GM21367 (cell line): Measurements from ENCODE around the gene PCGF3.
"Not testable (repeated sequence)": the region's sequence is repeated elsewhere in the genome, so short reads cannot be mapped to it uniquely, and the experiment has no call there.

Source experiments
- ATAC-seq: cut with Tn5 transposase; IDR thresholded peaks from one replicate; pipeline ENCODE4 v1.9.1; 2021; ENCODE audit not compliant: unreplicated experiment

The PCGF3 gene

DNA sequence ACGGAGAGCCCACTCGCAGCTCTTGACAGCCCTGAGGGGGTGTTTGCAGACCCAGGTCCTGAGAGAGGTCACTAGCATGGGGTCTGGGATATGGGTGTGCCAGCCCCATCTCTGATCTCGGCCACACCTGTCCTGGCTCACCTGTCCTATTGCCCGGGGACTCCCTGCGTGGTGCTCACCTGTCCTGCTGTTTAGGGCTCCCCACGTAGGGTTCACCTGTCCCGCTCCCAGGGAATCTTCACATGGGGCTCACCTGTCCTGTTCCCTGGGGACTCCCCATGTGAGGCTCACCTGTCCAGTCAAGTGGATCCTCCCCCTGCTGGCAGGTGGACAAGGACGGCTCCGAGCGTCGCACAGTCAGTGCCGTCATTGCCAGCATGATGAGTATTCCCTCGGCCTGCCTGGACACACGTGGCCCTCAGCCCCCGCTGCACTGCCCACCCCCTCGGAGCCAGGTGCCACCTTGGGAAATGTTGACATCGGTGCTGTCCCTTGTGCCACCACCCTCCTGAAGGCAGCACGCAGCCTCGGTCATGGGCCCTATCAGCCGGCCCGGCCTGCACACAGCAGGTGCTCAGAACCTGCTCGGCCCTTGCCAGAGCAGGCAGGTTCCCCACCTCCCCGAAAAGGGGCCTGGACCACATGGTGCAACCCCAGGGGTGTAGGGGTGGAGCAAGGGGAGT is 23.0 kb upstream of the PCGF3 start:
- ATAC-seq = no peak

DNA sequence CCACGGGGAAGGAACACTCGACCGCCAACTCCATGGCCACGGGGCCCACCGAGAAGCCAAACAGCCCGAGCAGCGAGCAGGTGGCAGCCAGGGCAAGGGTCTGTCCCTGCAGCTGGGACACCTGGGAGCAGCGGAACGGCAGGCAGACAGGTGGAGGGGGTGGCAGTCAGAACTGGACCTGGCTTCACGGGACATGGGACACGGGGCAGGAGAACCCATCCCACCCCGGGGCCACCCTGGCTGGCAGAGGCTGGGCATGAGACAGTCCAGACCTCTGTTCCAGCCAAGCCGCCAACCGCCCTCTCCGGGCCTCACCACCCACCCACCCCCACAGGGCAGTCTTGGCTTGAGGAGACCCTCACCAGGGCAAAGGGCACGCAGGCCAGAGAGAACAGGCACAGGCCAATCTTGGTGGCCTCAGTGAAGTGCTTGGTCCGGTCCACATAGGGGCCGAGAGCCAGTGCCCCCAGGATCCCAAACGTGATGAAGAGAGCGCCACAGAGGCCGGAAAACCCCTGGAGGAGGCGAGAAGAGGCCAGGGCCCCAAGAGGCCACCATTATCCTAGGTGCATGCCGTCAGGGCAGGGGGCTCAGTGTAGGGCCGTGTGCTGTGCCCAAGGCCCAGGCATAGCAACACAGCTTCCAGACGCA is 22.3 kb upstream of the PCGF3 start:
- no peak for ATAC-seq

DNA sequence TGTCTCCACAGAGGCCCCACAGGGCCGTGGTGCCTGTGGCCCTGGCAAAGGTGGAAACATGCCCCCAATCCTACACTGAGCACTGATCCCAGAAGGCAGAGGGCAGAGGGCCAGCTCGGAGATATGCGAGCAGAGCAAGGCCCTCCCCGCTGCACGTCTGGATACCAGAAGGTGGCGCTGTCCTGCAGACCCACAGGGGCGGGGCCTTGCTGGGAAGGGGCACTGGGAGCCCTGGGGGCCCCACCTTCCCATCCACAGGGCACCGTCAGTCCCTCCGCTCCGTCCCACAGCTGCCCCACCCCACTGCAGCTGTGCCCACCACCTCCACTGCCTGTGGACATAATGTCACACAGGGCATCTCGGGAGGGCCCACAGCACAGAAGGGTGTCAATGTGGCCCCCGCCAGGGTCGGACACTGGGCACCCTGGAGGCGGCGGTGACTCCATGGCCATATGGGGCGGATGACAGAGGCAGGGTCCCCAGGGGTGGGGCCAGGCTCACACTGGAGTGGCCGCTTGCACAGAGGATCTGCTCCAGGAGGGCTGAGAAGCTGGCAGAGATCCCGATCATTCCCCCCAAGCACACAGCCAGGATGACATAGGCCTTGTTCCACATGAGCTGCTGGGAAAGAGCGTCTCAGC is 21.5 kb upstream of the PCGF3 start:
- ATAC-seq = no peak

DNA sequence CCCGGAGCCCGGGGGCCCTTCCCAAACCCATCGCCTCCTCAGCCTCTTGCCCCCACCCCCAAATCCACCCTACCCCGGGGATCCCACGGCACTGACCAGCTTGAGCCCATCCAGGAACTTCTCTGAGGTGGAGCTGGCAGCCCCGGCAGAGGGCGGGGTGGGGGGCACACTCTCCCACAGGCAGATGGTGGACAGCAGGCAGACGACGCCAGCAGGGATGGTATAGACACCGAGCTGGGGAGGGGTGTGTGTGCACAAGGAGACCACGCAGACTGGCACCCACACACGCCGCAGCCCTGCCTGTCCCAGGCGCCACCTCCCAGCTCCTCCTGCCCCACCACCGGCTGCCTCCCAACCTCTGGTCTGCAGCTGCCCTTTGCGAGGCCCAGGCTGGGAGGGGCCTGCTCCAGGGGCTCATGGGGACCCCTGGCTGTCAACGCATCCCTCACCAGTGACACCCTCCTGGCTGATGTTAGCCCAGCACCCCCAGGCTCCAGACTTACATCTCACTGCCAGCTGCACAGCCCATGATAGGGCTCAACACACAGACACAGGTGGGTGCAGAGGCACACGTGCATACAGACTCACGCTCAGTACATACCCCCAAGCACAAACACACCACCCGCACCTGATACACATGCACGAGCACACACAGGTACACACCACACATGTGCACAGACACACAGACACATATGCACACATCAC is 20.9 kb upstream of the PCGF3 start:
- ATAC-seq = no peak

DNA sequence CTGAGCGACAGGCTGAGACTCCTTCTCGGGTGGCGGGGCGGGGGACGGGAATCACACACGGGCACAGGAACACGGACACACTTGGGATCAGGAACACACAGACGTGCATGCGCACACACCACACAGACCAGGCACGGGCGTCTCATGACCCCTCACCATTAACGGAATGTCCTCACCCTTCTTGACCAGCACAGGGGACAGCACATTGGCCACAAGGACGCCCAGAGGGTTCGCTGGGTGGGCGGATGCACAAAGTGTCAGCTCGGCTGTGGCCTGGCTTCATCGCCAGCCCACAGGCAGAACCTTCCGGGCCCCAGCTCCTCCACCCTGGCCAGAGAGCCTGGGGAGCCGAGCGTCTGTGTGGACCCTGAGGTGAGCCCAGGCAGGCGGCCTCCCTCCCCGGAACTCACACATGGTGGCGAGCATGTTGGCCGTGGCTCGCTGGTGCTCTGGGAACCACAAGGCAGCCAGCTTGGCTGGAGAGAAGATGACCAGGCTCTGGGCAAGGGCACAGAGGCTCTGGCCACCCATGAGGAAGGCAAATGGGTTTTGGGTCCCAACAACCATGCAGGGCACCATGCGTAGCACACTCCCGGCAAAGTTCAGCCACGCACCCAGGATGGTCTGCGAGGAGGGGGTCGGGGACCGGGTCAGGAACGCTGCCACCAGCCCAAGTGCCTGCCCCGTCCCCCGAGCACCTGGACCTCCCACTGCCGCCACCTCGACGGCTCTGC is 19.8 kb upstream of the PCGF3 start:
- no peak for ATAC-seq

DNA sequence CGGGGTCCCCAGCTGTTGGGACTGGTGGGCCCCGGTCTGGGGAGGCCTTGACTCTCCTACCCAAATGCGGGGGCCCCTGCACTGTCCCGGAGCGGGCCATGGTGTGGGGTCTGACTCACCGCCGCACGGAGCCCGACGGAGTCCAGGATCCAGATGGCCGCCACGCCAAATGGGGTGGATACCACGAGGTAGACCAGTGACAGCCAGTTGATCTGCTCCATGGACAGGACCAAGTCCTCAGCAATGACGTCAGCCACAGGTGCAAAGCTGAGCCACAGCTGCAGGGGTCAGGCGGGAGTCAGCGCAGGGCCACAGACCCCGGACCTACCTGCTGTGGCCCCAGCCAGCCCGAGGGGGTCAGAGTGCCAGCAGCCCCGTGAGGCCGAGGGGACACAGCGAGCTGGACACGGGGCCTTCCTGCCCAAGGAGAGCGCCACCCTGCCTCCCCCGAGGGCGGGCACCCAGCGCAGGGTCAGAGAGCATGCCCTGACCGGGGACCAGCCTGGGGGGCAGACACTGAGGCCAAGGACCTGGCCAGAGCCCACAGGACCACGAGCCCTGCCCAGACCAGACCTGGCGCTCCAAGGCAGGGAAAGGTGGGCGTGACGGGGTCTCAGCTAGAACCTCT is 19.1 kb upstream of the PCGF3 start:
- no peak for ATAC-seq

DNA sequence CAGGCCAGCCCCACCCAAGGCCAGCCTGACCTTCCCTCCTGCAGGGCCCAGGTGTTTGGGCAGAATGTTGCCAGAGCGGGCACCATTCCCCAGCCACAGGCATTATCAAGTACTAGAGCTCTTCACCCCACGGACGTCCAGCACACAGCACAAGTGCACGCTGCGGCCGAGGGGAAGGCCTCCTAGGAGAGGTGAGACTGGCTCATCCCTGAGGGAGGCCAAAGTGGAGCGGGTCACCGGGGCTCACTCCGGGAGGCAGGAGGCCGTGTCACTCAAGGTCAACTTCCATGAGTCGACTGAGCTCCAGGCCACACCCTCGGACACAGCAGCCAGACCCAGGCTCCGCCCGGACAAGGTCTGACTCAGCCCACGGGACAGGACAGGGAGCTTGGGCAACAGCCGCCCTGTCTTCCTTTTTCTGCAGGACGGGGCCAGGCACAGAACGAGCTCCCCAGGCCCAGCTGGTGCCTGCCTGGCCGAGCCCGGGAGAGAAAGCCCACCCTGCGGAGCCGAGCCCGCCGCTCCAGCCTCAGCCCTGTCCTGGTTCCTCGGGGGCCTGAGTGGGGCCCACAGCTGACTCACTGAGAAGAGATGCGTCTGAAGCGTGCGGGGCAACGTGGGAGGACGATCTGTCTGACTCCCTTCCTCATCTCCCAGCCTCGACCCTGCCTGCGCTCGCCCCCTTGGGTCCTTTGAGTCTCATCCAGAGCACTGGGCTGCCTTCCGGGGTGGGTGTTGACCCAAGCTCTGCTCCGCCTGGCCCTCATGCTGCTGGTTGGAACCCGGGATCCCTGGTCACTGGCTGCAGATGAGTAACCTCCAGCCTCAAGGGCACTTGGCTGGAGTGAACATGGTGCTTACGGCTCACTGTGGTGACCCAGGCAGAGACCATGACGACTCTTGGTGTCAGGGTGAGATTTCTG is 18.3 kb upstream of the PCGF3 start:
- ATAC-seq = no peak

DNA sequence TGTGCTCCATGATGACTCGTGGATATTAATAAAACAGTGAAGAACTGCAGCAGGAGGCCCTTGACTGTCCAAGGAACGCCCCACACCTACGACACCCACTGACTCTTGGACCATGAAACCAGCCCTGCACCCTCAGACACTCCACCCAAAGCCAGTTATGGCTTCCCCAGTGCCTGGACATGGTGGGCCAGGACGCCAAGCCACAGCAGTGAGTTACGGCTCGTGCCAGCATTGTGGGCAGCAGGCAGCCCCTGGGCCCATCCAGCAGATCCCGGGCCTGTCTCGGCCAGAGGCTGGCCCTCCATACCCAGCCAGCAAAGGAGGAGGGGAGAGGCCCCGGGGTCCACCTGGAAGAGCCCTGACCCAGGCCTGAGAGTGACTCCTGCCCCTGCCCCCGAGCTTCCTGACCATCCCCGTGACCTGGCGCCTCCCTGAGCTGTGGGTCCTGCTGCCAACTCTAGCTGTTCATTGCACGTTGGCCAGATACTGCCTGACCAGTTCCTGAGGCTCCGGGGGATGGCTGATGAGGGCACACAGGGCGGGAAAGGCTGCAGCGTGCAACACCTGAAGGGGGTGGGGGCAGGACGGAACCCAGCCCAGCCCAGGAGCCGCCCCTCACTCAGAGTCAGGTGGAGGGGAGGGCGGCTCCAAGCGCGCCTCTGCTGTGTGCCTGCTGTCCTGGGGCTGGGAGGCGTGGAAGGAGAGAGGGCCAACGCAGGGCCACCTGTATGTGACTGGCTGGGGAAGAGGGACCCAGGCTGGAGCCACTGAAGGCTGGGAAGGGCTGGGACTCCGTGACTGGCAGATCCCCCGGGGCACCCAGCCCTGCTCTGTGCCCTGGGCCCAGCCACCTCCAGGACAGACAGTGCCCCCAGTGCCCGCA is 17.4 kb upstream of the PCGF3 start:
- ATAC-seq = no peak

DNA sequence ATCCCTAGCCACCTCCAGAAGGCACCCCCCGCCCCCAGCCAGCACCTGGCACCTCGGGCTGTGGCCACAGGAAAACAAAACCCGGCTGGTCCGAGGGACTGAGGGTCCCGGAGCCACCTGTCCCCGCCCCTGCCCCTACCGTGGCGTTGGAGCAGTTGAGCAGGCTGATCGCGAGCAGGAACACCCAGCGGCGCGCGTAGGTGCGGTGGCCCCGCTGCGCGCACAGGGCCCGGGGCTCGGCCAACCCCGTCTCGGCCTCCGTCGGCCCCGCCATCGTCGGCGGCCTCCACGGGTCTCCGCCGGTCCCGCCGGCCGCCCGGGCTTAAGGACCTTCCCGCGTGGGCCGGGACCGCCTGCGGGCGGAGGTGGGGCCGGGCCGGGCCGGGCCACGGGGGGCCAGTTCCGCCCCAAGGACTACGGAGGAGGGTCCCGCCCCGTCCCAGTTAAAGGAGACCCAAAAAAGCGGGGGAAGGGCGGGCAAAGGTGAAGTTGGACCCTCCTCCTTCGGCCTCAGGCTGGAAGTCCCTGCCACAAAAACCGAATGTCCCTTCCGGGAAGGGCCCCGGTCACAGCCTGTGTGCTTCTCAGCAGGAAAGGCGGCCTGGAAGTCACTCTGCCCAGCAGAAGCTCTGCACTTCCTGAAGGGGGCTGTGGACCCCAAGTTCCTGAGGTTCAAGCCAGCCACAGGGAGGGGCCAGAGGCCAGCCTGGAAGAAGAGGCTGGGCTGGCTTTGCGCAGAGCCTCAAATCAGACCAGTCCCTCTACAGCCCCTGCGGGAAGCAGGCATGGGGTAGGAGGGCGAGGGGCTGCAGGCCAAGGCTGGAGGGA is 16.6 kb upstream of the PCGF3 start, which contains the start of gene SLC49A3:
Gene SLC49A3, minus strand, starts transcription at position 298 of the 828 bp plus-strand sequence. Its CDS starts 24 bp downstream, at position 274.
- no peak for ATAC-seq

DNA sequence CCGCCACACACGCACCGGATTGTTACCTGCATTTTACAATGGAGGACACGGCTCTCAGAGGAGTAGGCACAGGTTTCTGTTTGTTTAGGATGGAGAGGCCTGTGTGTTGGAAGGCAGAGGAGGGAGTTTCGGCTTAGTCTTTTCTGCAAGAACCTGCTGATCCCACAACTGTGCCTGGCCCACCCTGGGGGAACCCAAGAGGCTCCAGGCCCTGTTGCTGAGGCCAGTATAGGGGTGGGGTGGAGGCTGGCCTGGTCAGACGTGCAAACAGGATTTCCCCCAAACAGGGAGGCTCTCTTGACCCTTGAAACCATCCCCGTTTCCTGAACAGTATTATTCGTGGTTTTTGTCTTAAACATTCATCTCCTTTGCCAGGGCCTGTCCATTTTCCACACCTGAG is 15.9 kb upstream of the PCGF3 start:
- no peak for ATAC-seq

DNA sequence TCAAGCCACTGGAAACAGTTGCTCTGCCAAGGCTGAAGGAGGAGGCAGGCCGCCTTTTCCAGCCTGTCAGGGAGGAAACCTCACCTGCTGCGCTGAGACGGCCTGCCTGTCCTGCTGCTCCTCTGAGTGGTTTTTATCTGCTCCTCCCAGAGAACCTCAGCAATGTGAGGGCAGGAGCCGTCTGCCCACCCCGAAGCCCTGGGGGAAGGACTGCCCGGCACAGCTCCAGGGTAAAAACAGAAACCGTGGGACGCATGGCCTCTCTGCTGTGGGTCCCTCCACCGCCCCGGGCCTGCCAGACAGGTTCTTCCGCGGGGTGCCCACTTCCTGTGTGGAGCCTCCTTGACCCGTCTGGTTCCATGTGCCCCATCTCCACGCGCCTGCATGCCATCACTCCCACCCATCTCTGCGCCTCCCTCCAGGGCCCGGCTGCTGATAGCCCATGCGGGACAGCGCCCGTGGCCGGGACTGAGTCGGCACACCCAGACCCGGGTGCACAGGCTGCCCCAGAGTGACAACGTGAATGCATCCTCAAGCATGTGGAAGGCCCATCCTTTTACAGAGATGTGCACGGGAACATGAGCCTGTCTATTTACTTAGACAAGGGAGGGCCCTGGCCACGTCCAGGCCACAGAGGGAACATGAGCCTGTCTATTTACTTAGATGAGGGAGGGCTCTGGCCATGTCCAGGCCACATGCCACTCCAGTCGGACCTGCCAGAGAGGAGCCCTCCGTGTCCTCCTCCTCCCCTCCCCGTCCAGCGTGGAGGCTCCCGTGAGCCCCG is 12.7 kb upstream of the PCGF3 start:
- no peak for ATAC-seq

DNA sequence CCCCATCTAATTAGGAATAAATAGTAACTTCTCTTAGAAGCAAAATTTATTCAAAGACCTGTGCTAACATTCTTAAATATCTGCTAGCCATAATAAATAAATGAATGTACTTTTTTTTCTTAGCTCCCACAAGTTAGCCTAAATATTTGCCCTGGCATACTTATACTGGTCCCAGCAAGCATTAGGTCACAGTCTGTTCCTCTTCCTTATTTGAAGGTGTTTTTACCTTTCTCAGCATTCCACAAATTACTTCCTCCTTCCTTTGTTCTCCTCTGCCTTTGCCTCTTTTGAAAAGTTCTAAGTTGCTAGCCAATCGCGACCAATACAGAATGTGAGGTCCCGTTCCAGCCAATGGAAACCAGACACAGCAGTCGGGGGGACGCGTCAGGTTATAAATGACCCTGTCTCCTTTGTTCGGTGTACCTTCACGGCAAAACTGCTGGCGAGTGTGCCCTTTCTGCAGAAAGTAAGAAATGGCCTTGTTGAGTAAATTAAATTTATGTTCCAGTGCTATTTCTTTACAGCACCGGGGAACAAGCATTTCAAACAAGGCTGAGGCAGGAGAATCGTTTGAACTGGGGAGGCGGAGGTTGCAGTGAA is 11.2 kb upstream of the PCGF3 start:
- not testable (repeated sequence) for ATAC-seq

DNA sequence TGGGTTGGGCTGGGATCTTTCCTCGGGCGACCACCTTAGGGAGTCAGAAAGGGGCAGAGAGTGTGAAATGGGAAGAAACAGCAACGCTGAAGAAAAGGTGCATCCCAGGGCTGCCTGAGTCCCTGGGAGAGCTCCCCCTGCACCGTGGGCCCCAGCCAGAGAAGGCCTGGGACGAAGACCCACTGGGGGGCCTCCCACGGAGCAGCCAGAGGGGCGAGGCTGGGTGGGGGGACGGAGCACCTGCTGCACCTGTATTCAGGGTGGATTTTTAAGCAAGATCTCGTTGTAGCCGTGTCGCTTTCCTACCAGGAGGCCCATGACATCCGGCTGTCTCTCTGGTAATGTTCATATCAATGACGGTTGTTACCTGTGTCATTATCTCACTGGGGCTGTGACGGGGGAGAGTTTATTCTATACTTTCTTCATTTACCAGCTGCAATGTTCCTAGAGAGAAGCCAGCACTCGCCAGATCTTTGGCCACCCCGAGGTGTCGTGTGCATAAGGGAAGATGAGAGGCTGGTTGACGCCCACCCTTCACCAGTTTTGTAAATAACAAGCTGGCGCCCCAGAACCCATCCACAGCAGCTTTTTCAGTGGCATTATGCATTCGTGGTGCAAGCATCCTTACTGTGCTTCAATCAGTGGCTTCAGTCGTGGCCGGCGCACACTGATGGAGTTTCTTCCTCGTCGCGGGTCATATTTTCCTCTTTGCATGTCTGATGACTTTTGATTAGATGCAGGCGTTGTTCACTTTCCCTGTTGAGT is 5.6 kb upstream of the PCGF3 start:
- ATAC-seq = no peak

DNA sequence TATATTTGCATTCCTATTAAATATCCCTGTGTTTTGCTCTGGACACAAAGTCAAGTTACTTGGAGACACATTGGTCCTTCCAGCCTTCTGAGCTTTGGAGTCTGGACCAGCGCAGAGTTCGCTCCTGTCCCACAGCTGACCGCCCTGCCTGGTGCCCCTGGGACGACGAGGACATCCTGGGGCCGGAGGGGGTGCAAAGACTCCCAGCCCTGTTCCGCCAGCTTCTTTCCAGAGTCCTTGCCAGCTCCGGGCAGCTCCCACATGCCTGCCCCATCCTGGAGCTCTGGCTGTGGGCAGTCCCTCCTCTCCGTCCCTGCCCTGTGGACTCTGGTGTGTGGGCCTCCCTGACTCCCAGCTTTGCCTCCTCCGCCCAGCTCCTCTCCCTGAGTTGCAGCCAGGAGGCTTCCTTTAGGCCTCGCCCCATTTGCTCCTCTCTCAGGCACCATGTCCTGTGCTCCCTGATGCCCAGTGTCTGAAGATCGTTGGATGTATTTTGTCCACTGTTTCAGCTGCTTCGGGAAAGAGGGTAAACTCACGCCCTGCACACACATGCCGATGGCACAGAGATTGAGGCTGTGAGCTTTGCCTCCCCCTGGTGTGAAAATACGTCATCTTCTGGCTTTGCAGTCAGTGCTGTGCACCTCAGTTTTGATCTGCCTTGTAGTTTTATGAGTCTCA is 4.9 kb upstream of the PCGF3 start:
- no peak for ATAC-seq

DNA sequence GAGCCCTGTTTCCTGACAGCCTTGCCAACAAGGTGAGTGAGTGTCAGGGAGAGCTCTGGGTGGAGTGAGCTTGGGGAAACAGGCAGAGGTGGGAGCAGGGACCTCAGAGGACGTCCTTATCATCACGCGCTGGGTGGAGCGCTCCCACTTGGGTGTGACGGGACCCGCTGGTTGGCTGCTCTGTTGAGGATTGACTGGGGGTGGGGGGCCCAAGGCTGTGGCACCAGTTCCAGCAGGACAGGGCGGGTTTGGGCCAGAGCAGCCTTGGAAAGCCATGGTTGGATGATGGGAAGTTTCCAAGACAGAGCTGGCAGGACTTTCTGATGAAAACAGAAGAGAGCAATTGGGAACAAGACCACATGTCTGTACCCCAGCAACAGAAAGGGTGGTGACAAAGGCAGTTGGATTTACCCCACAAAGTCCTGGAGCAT is 3.0 kb upstream of the PCGF3 start:
- no peak for ATAC-seq
